Effector CD8-positive, alpha-beta T cell (primary cell): ENCODE data around the gene FAM151A.

Source experiments
- DNase-seq: peaks from one replicate; lab custom pipeline; 2025; lab: John Stamatoyannopoulos, UW
- total RNA-seq, 4 experiments: gene quantifications; one replicate each; lab custom pipeline; 2026; lab: John Stamatoyannopoulos, UW

The FAM151A gene
- 0 reads per million in 4 experiments for total RNA-seq

- DNase-seq = no peak
Measured at GRCh38 chr1:54623216-54624007, at the start of gene FAM151A. FAM151A (minus strand) TSS chr1:54623525; CDS start chr1:54623395, 130 bp downstream.

GRCh38 chr1:54671985-54672608 lies 48.8 kb upstream of the FAM151A start:
- peak; percentile 4 for DNase-seq

- DNase-seq = no peak
Measured at GRCh38 chr1:54668567-54668966, 45.2 kb upstream of the FAM151A start.

- no peak for DNase-seq
Measured at GRCh38 chr1:54667797-54668196, 44.5 kb upstream of the FAM151A start.

GRCh38 chr1:54666333-54666732 lies 43.0 kb upstream of the FAM151A start:
- DNase-seq = no peak

GRCh38 chr1:54665852-54666251 lies 42.5 kb upstream of the FAM151A start:
- DNase-seq = no peak

- DNase-seq = no peak
Measured at GRCh38 chr1:54664364-54664763, 41.0 kb upstream of the FAM151A start.

- DNase-seq = no peak
Measured at GRCh38 chr1:54663725-54664124, 40.4 kb upstream of the FAM151A start.

- no peak for DNase-seq
Measured at GRCh38 chr1:54658164-54658913, 35.0 kb upstream of the FAM151A start.

- no peak for DNase-seq
Measured at GRCh38 chr1:54653036-54653435, 29.7 kb upstream of the FAM151A start.

- no peak for DNase-seq
Measured at GRCh38 chr1:54652168-54652567, 28.8 kb upstream of the FAM151A start.

GRCh38 chr1:54651608-54652007 lies 28.3 kb upstream of the FAM151A start:
- DNase-seq = no peak

- no peak for DNase-seq
Measured at GRCh38 chr1:54650417-54650816, 27.1 kb upstream of the FAM151A start.

- no peak for DNase-seq
Measured at GRCh38 chr1:54649921-54650320, 26.6 kb upstream of the FAM151A start.

GRCh38 chr1:54649130-54649898 lies 26.0 kb upstream of the FAM151A start:
- no peak for DNase-seq

- DNase-seq = no peak
Measured at GRCh38 chr1:54645806-54646676, 22.7 kb upstream of the FAM151A start.

GRCh38 chr1:54643736-54644135 lies 20.4 kb upstream of the FAM151A start:
- no peak for DNase-seq

GRCh38 chr1:54640863-54641836 lies 17.8 kb upstream of the FAM151A start, which contains the start of gene MROH7:
MROH7 (plus strand) TSS chr1:54641786; CDS start chr1:54652927, 11,141 bp downstream.
- no peak for DNase-seq

GRCh38 chr1:54640361-54640760 lies 17.0 kb upstream of the FAM151A start:
- DNase-seq = no peak
